HG03025 (cell line): ENCODE data around the gene SESN2.

ENCODE experiments used
- ATAC-seq: cut with Tn5 transposase; IDR thresholded peaks from one replicate; pipeline ENCODE4 v1.9.1; 2021; ENCODE audit warnings: mild to moderate bottlenecking, moderate library complexity; ENCODE audit not compliant: unreplicated experiment, low FRiP score

The SESN2 gene

GRCh38 chr1:28259252-28259933, at the start of gene SESN2:
SESN2 (plus strand) TSS chr1:28259518; CDS start chr1:28259848, 330 bp downstream.
- ATAC-seq = peak; percentile 89

- no peak for ATAC-seq
Measured at GRCh38 chr1:28209700-28210099, 49.6 kb upstream of the SESN2 start.

- ATAC-seq = no peak
Measured at GRCh38 chr1:28213315-28213714, 46.0 kb upstream of the SESN2 start.

GRCh38 chr1:28229089-28229488, 30.2 kb upstream of the SESN2 start:
- no peak for ATAC-seq

GRCh38 chr1:28229996-28230395, 29.3 kb upstream of the SESN2 start:
- ATAC-seq = no peak

GRCh38 chr1:28232558-28233263, 26.6 kb upstream of the SESN2 start, which contains the start of gene DNAJC8:
DNAJC8 (minus strand) TSS chr1:28233029; CDS start chr1:28232998, 31 bp downstream.
- peak; percentile 47 for ATAC-seq

- no peak for ATAC-seq
Measured at GRCh38 chr1:28233264-28233606, 26.1 kb upstream of the SESN2 start.

GRCh38 chr1:28235755-28236655, 23.3 kb upstream of the SESN2 start, which contains the start of gene ATP5IF1:
ATP5IF1 (plus strand) TSS chr1:28236124; CDS start chr1:28236184, 60 bp downstream.
- peak; percentile 71 for ATAC-seq

- ATAC-seq = no peak
Measured at GRCh38 chr1:28236656-28237322, 22.5 kb upstream of the SESN2 start.

- no peak for ATAC-seq
Measured at GRCh38 chr1:28239004-28239403, 20.3 kb upstream of the SESN2 start.

- ATAC-seq = no peak
Measured at GRCh38 chr1:28240024-28240423, 19.3 kb upstream of the SESN2 start.

- no peak for ATAC-seq
Measured at GRCh38 chr1:28241638-28242241, 17.6 kb upstream of the SESN2 start.

GRCh38 chr1:28243685-28244311, 15.5 kb upstream of the SESN2 start:
- ATAC-seq = no peak

GRCh38 chr1:28244549-28245251, 14.6 kb upstream of the SESN2 start:
- no peak for ATAC-seq

- ATAC-seq = no peak
Measured at GRCh38 chr1:28246427-28246832, 12.9 kb upstream of the SESN2 start.

GRCh38 chr1:28247612-28248272, 11.6 kb upstream of the SESN2 start:
- no peak for ATAC-seq

- ATAC-seq = no peak
Measured at GRCh38 chr1:28248273-28249012, 10.9 kb upstream of the SESN2 start.
